Endothelial cell of umbilical vein (primary cell): ENCODE measurements around the gene TRIP10. TPM values are rescaled to one million over a fixed set of nuclear protein-coding genes. Genes with fewer than 3 reads are reported as not detected.
"Not testable (repeated sequence)": the region's sequence is repeated elsewhere in the genome, so short reads cannot be mapped to it uniquely, and the experiment has no call there.

Experiments
- BruUV-seq: library from RNA; stranded (reverse); fragments of 400-500 nt; replicated peaks from 2 replicates; lab custom pipeline; 2021; lab: Mats Ljungman, UMichigan
- CTCF ChIA-PET: fragments of 300-600, 350-600 bp; sonication (Branson Sonifier 250); formaldehyde crosslinking; loops from one replicate; lab custom pipeline; 2021; ENCODE audit warnings: antibody characterized with exemption, inconsistent platforms; lab: Charles Lee
- POLR2A ChIA-PET: fragments of 300-600, 350-600 bp; sonication (Branson Sonifier 250); formaldehyde crosslinking; loops from one replicate; lab custom pipeline; 2021; ENCODE audit warnings: antibody characterized with exemption, inconsistent platforms; lab: Charles Lee
- DNase-seq: peaks from one replicate; pipeline ENCODE4 v3.0.0-alpha.2; 2011; ENCODE audit warnings: low read depth, low spot score
- FAIRE-seq: peaks from 2 replicates; lab custom pipeline; 2011; peaks lifted over from hg19 to GRCh38; lab: Jason Lieb, UNC
- H2AFZ ChIP-seq: 2 replicates; pipeline ENCODE4 v1.6.0; 2012; ENCODE audit warnings: low read depth, low read length, control low read depth, inconsistent platforms
- H3K27ac ChIP-seq: 2 replicates; pipeline ENCODE4 v1.5.1; 2011; ENCODE audit warnings: low read depth, mild to moderate bottlenecking, control low read depth, low read length, moderate library complexity; ENCODE audit not compliant: insufficient read depth
- H3K27me3 ChIP-seq, 2 experiments: 2 replicates each; pipeline versions ENCODE4 v1.6.0 to v1.6.1; 2011; ENCODE audit warnings: low read length in 2 of 2, mixed read lengths in 1 of 2; ENCODE audit not compliant: control insufficient read depth in 2 of 2, insufficient read depth in 2 of 2
- H3K36me3 ChIP-seq, 2 experiments: 2 replicates in 1 of 2; 3 replicates in 1 of 2; pipeline ENCODE4 v1.5.1; 2011; ENCODE audit warnings: low read length in 2 of 2, mild to moderate bottlenecking in 1 of 2, moderate library complexity in 1 of 2; ENCODE audit not compliant: control insufficient read depth in 2 of 2, insufficient read depth in 2 of 2; ENCODE audit errors: extremely low read depth in 1 of 2
- H3K4me1 ChIP-seq: 3 replicates; pipeline ENCODE4 v1.5.1; 2011; ENCODE audit warnings: mild to moderate bottlenecking, low read length; ENCODE audit not compliant: control insufficient read depth, insufficient read depth; ENCODE audit errors: extremely low read depth
- H3K4me2 ChIP-seq: 2 replicates; pipeline ENCODE4 v1.6.1; 2011; ENCODE audit warnings: low read length, control low read depth, mixed read lengths; ENCODE audit not compliant: insufficient read depth
- H3K4me3 ChIP-seq, 3 experiments: fragments of 200-600 bp in 1 of 3; sonication (generic), shearing (Covaris generic) in 1 of 3; replicated peaks in 1 of 3; 2 replicates each; pipeline ENCODE4 v1.5.1; 2011 to 2016; ENCODE audit warnings: control low read depth in 3 of 3, low read length in 3 of 3, mild to moderate bottlenecking in 2 of 3, inconsistent platforms in 1 of 3, low read depth in 1 of 3, moderate library complexity in 1 of 3; ENCODE audit not compliant: insufficient read depth in 1 of 3
- H3K79me2 ChIP-seq: 2 replicates; pipeline ENCODE4 v1.6.0; 2012; ENCODE audit warnings: low read length, inconsistent platforms; ENCODE audit not compliant: control insufficient read depth, insufficient read depth
- H3K9ac ChIP-seq: replicated peaks from 2 replicates; pipeline ENCODE3; 2011; ENCODE audit warnings: low read length, control low read depth; ENCODE audit not compliant: insufficient read depth; ENCODE audit errors: extremely low read depth
- H3K9me1 ChIP-seq: replicated peaks from 3 replicates; pipeline ENCODE4 v1.6.0; 2011; ENCODE audit warnings: mild to moderate bottlenecking, low read length; ENCODE audit not compliant: control insufficient read depth, insufficient read depth; ENCODE audit errors: extremely low read depth
- H3K9me3 ChIP-seq: replicated peaks from 2 replicates; pipeline ENCODE4 v1.5.1; 2012; ENCODE audit warnings: low read length, inconsistent platforms; ENCODE audit not compliant: control insufficient read depth, insufficient read depth
- H4K20me1 ChIP-seq: replicated peaks from 2 replicates; pipeline ENCODE3; 2011; ENCODE audit warnings: mild to moderate bottlenecking, low read length; ENCODE audit not compliant: control insufficient read depth, insufficient read depth; ENCODE audit errors: extremely low read depth
- EZH2 ChIP-seq: IDR thresholded peaks from 2 replicates; pipeline ENCODE4 v1.6.1; 2012; ENCODE audit warnings: borderline replicate concordance, low read depth, mild to moderate bottlenecking, moderate library complexity, low read length, inconsistent platforms; ENCODE audit not compliant: severe bottlenecking
- FOS ChIP-seq: IDR thresholded peaks from 2 replicates; pipeline ENCODE4 v1.6.1; 2011; ENCODE audit warnings: mild to moderate bottlenecking, low read length, moderate library complexity, borderline replicate concordance; ENCODE audit not compliant: insufficient read depth
- JUN ChIP-seq: IDR thresholded peaks from 2 replicates; pipeline ENCODE4 v1.6.1; 2011; ENCODE audit warnings: borderline replicate concordance, low read depth; ENCODE audit not compliant: insufficient read length, insufficient read depth
- MYC ChIP-seq: IDR thresholded peaks from one replicate; pipeline ENCODE4 v1.6.1; 2011; ENCODE audit warnings: mild to moderate bottlenecking, low read depth, low read length
- POLR2A ChIP-seq: IDR thresholded peaks from 2 replicates; pipeline ENCODE4 v1.6.1; 2012; ENCODE audit warnings: low read depth, mild to moderate bottlenecking, control low read depth, low read length
- POLR2AphosphoS5 ChIP-seq: IDR thresholded peaks from 2 replicates; pipeline ENCODE4 v1.6.1; 2012; ENCODE audit warnings: low read depth, mild to moderate bottlenecking, control low read depth, low read length, moderate library complexity; ENCODE audit not compliant: insufficient read depth
- dilution Hi-C: fragments of 300-500 bp; cut with MboI; formaldehyde crosslinking; loops from one replicate; pipeline ENCODE4 v1.15.0; 2019; ENCODE audit warnings: low sequenced_read_pairs; ENCODE audit not compliant: extremely low pct_ligation_motif_present
- intact Hi-C: fragments of 100-400 bp; cut with micrococcal nuclease; formaldehyde crosslinking; loops from one replicate; pipeline ENCODE4 v1.10.0; 2022
- polyA plus RNA-seq, 4 experiments: library from polyadenylated mRNA; depleted of rRNA in 3 of 4; stranded (reverse) in 3 of 4; unstranded in 1 of 4; fragments of >200 nt; gene quantifications; 2 replicates each; pipeline versions ENCODE4 v1.2.1 to v1.2.3, GENCODE V29; 2011 to 2012; ENCODE audit warnings: missing spikeins in 1 of 4
- total RNA-seq: library from RNA; stranded (reverse); gene quantifications from 2 replicates; pipeline ENCODE4 v1.2.3, GENCODE V29; 2021
- TF ChIP-seq, protein P1 (sequence below), 2 donors: IDR thresholded peaks; 1 replicate in 1 of 2; 2 replicates in 1 of 2; pipeline ENCODE4 v1.5.1; 2011; ENCODE audit warnings: low read length in 2 of 2, mild to moderate bottlenecking in 2 of 2, moderate library complexity in 2 of 2, control low read depth in 1 of 2, inconsistent platforms in 1 of 2, low read depth in 1 of 2; ENCODE audit not compliant: insufficient read depth in 1 of 2; ENCODE audit errors: extremely low read depth in 1 of 2
- TF ChIP-seq, protein P2 (sequence below): IDR thresholded peaks from 2 replicates; pipeline ENCODE4 v1.6.1; 2011; ENCODE audit not compliant: insufficient read depth, insufficient read length

Gene TRIP10
- total and polyA plus RNA-seq, 2 donors (not counting 3 experiments of a cell fraction or from before 2014, with no cell fraction given) = 28.4 to 69.3 TPM

DNA sequence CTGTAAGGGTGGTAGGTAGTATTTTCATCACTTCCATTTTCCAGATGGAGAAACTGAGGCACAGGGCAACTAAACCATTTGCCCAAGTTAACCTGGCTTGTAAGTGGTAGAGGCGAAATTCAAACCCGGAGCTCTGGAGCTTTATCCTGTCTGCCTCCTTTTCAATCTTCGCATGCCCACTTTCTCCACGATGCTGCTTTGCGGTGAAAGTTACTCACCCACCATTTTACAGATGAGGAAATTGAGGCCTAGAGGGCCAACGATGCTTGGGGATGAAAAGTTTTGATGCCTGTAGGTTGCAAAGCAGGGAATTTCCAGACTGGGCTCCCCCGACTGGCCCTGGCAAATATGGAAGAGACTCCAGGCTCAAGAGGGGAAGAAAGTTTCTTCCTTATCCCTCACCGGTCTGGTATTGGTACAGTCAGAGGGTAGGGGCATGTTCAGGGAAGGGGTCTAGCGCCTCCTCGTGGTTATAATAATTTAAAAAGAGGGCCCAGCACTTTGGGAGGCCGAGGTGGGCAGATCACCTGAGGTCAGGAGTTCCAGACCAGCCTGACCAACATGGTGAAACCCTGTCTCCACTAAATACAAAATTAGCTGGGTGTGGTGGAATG, 29.6 kb downstream of the TRIP10 start:
- dilution Hi-C loops (no loop called here), intact Hi-C loops (loop anchor here (1.0 kb wide), 2 partner anchors 31 to 253 kb away; no protein-coding TSS in a partner anchor)
- peaks cover 5 to 9% of the 10 kb centered on the region in 2 experiments for H3K27me3 ChIP-seq
- H3K4me1 ChIP-seq = peaks cover 4% of the 10 kb centered on the region
- H3K9me3 ChIP-seq = no peaks in the 10 kb centered on the region
- H3K27ac ChIP-seq = no peak overlapping the region
- POLR2A ChIA-PET = no interaction called here
- BruUV-seq = no TSS peak
- TF ChIP-seq POLR2AphosphoS5 (no peak), POLR2A (no peak), EZH2 (no peak), MYC (no peak), JUN (no peak), FOS (no peak)
- TF ChIP-seq, protein P1, sequence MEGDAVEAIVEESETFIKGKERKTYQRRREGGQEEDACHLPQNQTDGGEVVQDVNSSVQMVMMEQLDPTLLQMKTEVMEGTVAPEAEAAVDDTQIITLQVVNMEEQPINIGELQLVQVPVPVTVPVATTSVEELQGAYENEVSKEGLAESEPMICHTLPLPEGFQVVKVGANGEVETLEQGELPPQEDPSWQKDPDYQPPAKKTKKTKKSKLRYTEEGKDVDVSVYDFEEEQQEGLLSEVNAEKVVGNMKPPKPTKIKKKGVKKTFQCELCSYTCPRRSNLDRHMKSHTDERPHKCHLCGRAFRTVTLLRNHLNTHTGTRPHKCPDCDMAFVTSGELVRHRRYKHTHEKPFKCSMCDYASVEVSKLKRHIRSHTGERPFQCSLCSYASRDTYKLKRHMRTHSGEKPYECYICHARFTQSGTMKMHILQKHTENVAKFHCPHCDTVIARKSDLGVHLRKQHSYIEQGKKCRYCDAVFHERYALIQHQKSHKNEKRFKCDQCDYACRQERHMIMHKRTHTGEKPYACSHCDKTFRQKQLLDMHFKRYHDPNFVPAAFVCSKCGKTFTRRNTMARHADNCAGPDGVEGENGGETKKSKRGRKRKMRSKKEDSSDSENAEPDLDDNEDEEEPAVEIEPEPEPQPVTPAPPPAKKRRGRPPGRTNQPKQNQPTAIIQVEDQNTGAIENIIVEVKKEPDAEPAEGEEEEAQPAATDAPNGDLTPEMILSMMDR (IDR thresholded peaks at IDR 0.05; ENCODE audit: extremely low read depth in 1 of 2, insufficient read depth in 1 of 2, low read depth in 1 of 2, low read length in 2 of 2) = peak; percentile 25 to 30
- TF ChIP-seq, protein P2, sequence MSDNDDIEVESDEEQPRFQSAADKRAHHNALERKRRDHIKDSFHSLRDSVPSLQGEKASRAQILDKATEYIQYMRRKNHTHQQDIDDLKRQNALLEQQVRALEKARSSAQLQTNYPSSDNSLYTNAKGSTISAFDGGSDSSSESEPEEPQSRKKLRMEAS = no peak
- CTCF ChIA-PET = interaction anchor here (1.1 to 3.3 kb wide), 4 partner anchors 31 to 643 kb away, joined by 3 to 16 read pairs (median 4); partner anchors contain the start of gene GPR108
- no peak for DNase-seq
- no peaks in the 10 kb centered on the region for H3K36me3 ChIP-seq
- H3K4me2 ChIP-seq = no peak overlapping the region
- H3K4me3 ChIP-seq = no peak overlapping the region
- no peaks in the 10 kb centered on the region for H3K79me2 ChIP-seq
- no peak overlapping the region for H2AFZ ChIP-seq
- no peaks in the 10 kb centered on the region for H4K20me1 ChIP-seq
- no peaks in the 10 kb centered on the region for H3K9me1 ChIP-seq
- H3K9ac ChIP-seq = no peak overlapping the region
- FAIRE-seq = no peak

DNA sequence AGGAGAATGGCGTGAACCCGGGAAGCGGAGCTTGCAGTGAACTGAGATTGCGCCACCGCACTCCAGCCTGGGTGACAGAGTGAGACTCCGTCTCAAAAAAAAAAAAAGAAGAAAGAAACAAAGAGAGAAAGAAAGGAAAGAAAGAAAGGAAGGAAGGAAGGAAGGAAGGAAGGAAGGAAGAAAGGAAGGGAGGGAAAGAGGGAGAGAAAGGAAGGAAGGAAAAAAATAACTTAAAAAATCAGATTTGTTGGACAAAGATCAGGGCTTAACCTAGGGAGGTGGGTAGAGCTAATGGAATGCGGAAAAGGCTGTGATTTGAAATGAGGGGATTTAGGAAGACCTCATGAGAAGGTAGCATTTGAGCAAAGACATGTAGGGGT, 32.2 kb downstream of the TRIP10 start:
- H4K20me1 ChIP-seq, H3K36me3 ChIP-seq, H2AFZ ChIP-seq, H3K9me3 ChIP-seq, H3K4me2 ChIP-seq, H3K4me3 ChIP-seq, DNase-seq, H3K4me1 ChIP-seq, H3K9me1 ChIP-seq, H3K9ac ChIP-seq, BruUV-seq, intact Hi-C loops, H3K27ac ChIP-seq, H3K27me3 ChIP-seq, H3K79me2 ChIP-seq, FAIRE-seq, dilution Hi-C loops: not testable (repeated sequence)
- ChIA-PET CTCF (interaction anchor here (1.0 to 4.1 kb wide), 4 partner anchors 10 to 92 kb away, joined by 3 to 21 read pairs (median 6); no protein-coding TSS in a partner anchor), POLR2A (interaction anchor here (0.7 kb wide), 1 partner anchor 46 kb away, joined by 6 read pairs; no protein-coding TSS in a partner anchor)
